WERI-Rb-1 (cell line): ENCODE measurements around the gene GIMD1.
"Not testable (repeated sequence)": the region's sequence is repeated elsewhere in the genome, so short reads cannot be mapped to it uniquely, and the experiment has no call there.

ENCODE experiments used
- DNase-seq: peaks from one replicate; pipeline ENCODE4 v3.0.0-alpha.2; 2020
- H3K27ac ChIP-seq: fragments of 250-450 bp; sonication (Bioruptor Pico); 2 replicates; pipeline ENCODE4 v1.5.1; 2020; ENCODE audit warnings: mild to moderate bottlenecking, moderate library complexity
- H3K27me3 ChIP-seq: fragments of 250-450 bp; sonication (Bioruptor Pico); 2 replicates; pipeline ENCODE4 v1.5.1; 2021; ENCODE audit warnings: mild to moderate bottlenecking, low read depth, moderate library complexity; ENCODE audit not compliant: insufficient read depth, severe bottlenecking
- H3K36me3 ChIP-seq: fragments of 250-450 bp; sonication (Bioruptor Pico); 2 replicates; pipeline ENCODE4 v1.5.1; 2020; ENCODE audit warnings: mild to moderate bottlenecking, moderate library complexity
- H3K4me3 ChIP-seq: 2 replicates; pipeline ENCODE4 v1.5.1; 2011; ENCODE audit warnings: low read depth, mild to moderate bottlenecking, control low read depth, low read length
- H3K9me3 ChIP-seq: fragments of 250-450 bp; sonication (Bioruptor Pico); 2 replicates; pipeline ENCODE4 v1.5.1; 2021; ENCODE audit warnings: mild to moderate bottlenecking, moderate library complexity; ENCODE audit not compliant: severe bottlenecking
- TF ChIP-seq, protein P1 (sequence below): IDR thresholded peaks from 2 replicates; pipeline ENCODE4 v1.5.1; 2011; ENCODE audit warnings: low read depth, mild to moderate bottlenecking, control low read depth, inconsistent platforms, low read length

GIMD1 gene

DNA sequence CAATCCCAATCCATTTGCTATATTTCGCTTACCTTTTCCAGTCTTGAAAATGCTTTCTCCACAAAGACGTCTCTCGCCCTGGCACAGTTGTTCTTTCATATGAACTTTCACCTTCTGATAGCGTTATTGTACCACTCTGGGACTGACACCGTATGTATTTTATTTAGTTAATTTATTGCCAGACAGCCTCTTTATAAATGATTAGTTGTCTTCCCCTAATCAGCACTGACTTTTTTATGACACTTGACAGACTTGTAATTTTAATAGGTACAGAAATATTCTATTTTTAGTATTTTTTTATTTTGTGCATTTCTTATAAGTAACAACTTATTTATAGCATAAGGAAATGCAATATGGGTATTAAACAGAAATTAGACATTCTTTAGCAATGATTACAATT lies at the start of gene GIMD1:
TSS of gene GIMD1 (minus strand) at position 101 of the 400 bp plus-strand sequence. CDS start 1,343 bp downstream, outside the sequence.
- TF ChIP-seq, protein P1, sequence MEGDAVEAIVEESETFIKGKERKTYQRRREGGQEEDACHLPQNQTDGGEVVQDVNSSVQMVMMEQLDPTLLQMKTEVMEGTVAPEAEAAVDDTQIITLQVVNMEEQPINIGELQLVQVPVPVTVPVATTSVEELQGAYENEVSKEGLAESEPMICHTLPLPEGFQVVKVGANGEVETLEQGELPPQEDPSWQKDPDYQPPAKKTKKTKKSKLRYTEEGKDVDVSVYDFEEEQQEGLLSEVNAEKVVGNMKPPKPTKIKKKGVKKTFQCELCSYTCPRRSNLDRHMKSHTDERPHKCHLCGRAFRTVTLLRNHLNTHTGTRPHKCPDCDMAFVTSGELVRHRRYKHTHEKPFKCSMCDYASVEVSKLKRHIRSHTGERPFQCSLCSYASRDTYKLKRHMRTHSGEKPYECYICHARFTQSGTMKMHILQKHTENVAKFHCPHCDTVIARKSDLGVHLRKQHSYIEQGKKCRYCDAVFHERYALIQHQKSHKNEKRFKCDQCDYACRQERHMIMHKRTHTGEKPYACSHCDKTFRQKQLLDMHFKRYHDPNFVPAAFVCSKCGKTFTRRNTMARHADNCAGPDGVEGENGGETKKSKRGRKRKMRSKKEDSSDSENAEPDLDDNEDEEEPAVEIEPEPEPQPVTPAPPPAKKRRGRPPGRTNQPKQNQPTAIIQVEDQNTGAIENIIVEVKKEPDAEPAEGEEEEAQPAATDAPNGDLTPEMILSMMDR, result no peak
- Histone ChIP-seq H3K27ac (peak within 1 kb of the TSS; percentile 15; the same call in 1 of the 2 replicates), H3K36me3 (no peaks in the 10 kb centered on the region), H3K4me3 (no peak within 1 kb of the TSS), H3K27me3 (no peaks in the 10 kb centered on the region), H3K9me3 (no peaks in the 10 kb centered on the region)
- DNase-seq, result no peak

DNA sequence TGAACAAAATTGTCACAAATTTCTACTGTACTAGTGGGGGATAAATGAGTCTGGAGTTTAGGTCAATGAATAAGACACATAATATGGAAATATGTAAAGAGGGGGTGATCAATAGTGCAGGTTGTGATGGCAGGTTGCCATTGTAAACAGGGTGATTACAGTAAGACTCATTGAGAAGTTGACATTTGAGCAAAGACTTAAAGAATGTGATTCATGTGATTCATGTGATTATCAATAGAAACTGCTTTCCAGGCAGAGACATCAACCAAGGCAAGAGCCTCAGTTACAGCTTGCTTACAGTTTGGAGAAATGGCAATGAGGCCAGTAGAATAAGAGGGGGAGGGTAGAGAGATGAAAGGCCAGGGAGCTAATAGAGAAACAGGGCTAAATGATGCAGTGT lies 45.8 kb upstream of the GIMD1 start:
- Histone ChIP-seq H3K27ac (no peak overlapping the region), H3K36me3 (no peaks in the 10 kb centered on the region), H3K9me3 (peaks cover 2% of the 10 kb centered on the region), H3K4me3 (no peak overlapping the region), H3K27me3 (no peaks in the 10 kb centered on the region)
- TF ChIP-seq, protein P1, result no peak
- DNase-seq, result no peak

DNA sequence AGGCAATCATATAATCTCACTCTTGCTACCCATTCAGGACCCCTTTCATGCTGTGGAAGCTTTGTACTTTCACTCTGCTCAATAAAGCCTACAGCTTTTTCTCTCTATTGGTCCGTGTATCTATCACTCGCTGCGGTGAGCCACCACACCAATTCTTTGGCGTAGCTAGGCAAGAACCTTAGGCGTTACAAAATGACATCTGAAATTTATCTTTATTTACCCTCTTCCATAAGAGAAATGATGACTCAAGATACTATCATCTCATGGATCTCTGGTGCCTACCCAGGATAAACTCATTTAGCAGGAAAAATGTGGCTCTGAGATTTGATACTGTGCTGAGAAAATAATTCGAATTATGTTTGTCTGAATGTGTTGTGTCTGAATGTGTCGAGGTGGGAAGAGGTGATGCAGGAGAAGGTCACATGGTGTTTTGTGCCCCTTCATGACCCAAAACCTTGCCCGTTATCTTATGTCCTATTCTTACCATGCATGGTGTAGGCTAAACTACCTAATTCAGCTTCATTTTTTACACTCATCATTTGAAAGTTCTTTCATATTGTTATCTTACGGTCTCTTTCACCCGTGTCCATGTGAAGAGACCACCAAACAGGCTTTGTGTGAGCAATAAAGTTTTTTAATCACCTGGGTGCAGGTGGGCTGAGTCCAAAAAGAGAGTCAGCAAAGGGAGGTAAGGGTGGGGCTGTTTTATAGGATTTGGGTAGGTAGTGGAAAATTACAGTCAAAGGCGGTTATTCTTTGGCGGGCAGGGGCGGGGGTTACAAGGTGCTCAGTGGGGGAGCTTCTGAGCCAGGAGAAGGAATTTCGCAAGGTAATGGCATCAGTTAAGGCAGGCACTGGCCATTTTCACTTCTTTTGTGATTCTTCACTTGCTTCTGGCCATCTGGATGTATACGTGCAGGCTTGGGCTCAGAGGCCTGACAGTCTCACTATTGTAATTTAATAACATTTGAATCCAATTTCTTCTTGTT lies 41.6 kb upstream of the GIMD1 start:
- no peak overlapping the region for H3K27ac ChIP-seq
- no peaks in the 10 kb centered on the region for H3K27me3 ChIP-seq
- H3K4me3 ChIP-seq, result no peak overlapping the region
- peaks cover 3% of the 10 kb centered on the region for H3K9me3 ChIP-seq
- TF ChIP-seq, protein P1, result no peak
- no peak for DNase-seq
- H3K36me3 ChIP-seq, result no peaks in the 10 kb centered on the region

DNA sequence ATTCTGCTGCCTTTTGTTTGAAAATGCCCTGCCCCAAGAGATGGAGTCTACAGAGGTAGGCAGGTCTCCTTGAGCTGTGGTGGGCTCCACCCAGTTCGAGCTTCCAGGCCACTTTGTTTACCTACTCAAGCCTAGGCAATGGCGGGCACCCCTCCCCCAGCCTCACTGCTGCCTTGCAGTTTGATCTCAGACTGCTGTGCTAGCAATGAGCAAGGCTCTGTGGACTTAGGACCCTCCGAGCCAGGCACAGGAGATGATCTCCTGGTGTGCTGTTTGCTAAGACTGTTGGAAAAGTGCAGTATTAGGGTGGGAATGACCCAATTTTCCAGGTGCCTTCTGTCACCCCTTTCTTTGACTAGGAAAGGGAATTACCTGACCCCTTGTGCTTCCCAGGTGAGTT lies 39.4 kb upstream of the GIMD1 start:
- H3K9me3 ChIP-seq, H3K27me3 ChIP-seq, H3K4me3 ChIP-seq, H3K27ac ChIP-seq, DNase-seq, H3K36me3 ChIP-seq: not testable (repeated sequence)

DNA sequence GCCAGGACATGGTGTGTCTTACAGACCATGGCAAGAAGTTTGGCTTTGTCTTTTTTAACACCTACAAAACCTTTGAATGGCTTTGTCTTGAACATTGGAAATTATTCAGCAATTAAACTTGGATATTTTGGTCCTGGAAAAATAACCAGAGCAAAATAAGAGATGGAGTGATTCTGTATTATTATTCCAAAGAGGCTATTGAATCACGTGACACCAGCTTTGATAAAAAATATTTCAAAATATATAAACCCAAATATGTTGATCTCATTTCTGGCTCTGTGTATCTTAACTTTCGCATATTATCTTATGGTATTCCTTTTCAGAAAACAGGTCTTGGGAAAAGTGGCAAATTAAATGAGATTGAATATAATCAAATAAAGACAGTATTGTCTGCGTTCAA lies 32.6 kb upstream of the GIMD1 start:
- Histone ChIP-seq H3K36me3 (no peaks in the 10 kb centered on the region), H3K9me3 (peaks cover 12% of the 10 kb centered on the region), H3K27me3 (no peaks in the 10 kb centered on the region), H3K4me3 (no peak overlapping the region), H3K27ac (no peak overlapping the region)
- TF ChIP-seq, protein P1, result no peak
- no peak for DNase-seq

DNA sequence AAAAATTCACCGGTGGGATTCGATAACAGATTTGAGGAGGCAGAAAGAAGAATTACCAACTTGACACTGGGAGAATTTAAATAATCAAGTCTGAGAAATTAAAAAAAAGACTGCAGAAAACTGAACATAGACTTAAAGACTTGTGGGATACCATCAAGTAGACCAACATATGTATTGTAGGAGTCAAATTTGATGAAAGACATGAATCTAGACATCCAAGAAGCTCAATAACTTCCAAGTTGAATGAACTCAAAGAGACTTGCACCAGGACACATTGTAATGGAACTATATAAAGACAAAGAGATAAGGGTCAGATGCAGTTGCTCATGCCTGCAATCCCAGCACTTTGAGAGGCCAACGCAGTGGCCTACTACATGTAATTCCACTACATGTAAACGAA lies 30.3 kb upstream of the GIMD1 start:
- H3K27ac ChIP-seq, H3K27me3 ChIP-seq, H3K4me3 ChIP-seq, DNase-seq, H3K36me3 ChIP-seq: not testable (repeated sequence)
- peaks cover 17% of the 10 kb centered on the region for H3K9me3 ChIP-seq

DNA sequence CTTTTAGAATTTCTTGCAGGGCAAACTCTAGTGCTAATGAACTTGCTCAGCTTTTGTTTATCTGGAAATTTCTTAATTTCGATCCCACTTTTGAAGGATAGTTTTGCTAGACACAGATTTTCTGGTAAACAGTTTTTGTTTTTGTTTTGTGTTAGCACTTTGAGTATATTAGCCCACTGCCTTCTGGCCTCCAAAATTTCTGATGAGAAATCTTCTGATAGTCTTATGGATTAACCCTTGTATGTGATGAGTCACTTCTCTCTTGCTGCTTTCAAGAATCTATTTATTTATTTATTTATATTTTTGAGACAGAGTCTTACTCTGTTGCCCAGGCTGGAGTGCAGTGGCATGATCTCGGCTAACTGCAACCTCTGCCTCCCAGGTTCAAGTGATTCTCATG lies 27.0 kb upstream of the GIMD1 start:
- H3K4me3 ChIP-seq, result no peak overlapping the region
- peaks cover 13% of the 10 kb centered on the region for H3K9me3 ChIP-seq
- H3K36me3 ChIP-seq, result no peaks in the 10 kb centered on the region
- no peak overlapping the region for H3K27ac ChIP-seq
- H3K27me3 ChIP-seq, result no peaks in the 10 kb centered on the region
- DNase-seq, result no peak
- TF ChIP-seq, protein P1, result no peak
